CD4-positive, alpha-beta T cell (primary cell): Measurements from ENCODE around the gene FGFBP2. TPM values are rescaled to one million over a fixed set of nuclear protein-coding genes. Genes with fewer than 3 reads are reported as not detected.

ENCODE experiments used
- ATAC-seq: fragments of 200-7000 bp; cut with Tn5 transposase; one replicate; pipeline ENCODE4 v1.10.0; 2022; ENCODE audit warnings: mild to moderate bottlenecking; ENCODE audit not compliant: poor library complexity
- CTCF ChIA-PET: fragments of 350-600 bp; sonication (Branson Sonifier 250); formaldehyde crosslinking; loops from one replicate; lab custom pipeline; 2021; ENCODE audit warnings: antibody characterized with exemption, inconsistent platforms; lab: Charles Lee
- POLR2A ChIA-PET: fragments of 350-600 bp; sonication (Branson Sonifier 250); formaldehyde crosslinking; loops from one replicate; lab custom pipeline; 2021; ENCODE audit warnings: antibody characterized with exemption, inconsistent platforms; lab: Charles Lee
- DNase-seq, 14 experiments: peaks; one replicate each; pipeline ENCODE4 v3.0.0-alpha.2; 2013 to 2020; ENCODE audit warnings: mixed read lengths in 2 of 14
- H3K27ac ChIP-seq, 2 donors: one replicate each; pipeline versions ENCODE4 v1.5.1 to v1.7.0; 2013; ENCODE audit warnings: low read length in 2 of 2, low read depth in 1 of 2, mild to moderate bottlenecking in 1 of 2
- H3K27me3 ChIP-seq, 2 experiments: 1 replicate in 1 of 2; 2 replicates in 1 of 2; pipeline versions ENCODE4 v1.6.1 to v1.7.0; 2013; ENCODE audit warnings: low read length in 2 of 2, control low read depth in 1 of 2, mild to moderate bottlenecking in 1 of 2, moderate library complexity in 1 of 2; ENCODE audit not compliant: insufficient read depth in 2 of 2, control insufficient read depth in 1 of 2
- H3K36me3 ChIP-seq: one replicate; pipeline ENCODE4 v1.6.1; 2013; ENCODE audit warnings: low read length, control low read depth; ENCODE audit not compliant: insufficient read depth
- H3K4me1 ChIP-seq: one replicate; pipeline ENCODE4 v1.6.1; 2013; ENCODE audit warnings: low read length, control low read depth; ENCODE audit not compliant: insufficient read depth
- H3K4me3 ChIP-seq: one replicate; pipeline ENCODE4 v1.5.1; 2013; ENCODE audit warnings: mild to moderate bottlenecking, low read length, moderate library complexity
- H3K9me3 ChIP-seq, 2 experiments: 1 replicate in 1 of 2; 2 replicates in 1 of 2; pipeline versions ENCODE4 v1.6.1 to v1.7.0; 2013; ENCODE audit warnings: low read length in 2 of 2, mild to moderate bottlenecking in 2 of 2, control low read depth in 1 of 2, moderate library complexity in 1 of 2; ENCODE audit not compliant: control insufficient read depth in 1 of 2, insufficient read depth in 1 of 2
- H3K27ac Mint-ChIP-seq: one replicate; pipeline ENCODE4 v1.8.0; 2020; ENCODE audit warnings: mixed read lengths
- H3K27me3 Mint-ChIP-seq: one replicate; pipeline ENCODE4 v1.8.0; 2021; ENCODE audit warnings: mixed read lengths
- H3K36me3 Mint-ChIP-seq: one replicate; pipeline ENCODE4 v1.8.0; 2021; ENCODE audit warnings: low read depth, mixed read lengths
- H3K4me1 Mint-ChIP-seq: one replicate; pipeline ENCODE4 v1.8.0; 2021; ENCODE audit warnings: low read depth, mixed read lengths
- H3K4me3 Mint-ChIP-seq: one replicate; pipeline ENCODE4 v1.8.0; 2020; ENCODE audit warnings: mild to moderate bottlenecking, mixed read lengths
- H3K9me3 Mint-ChIP-seq: one replicate; pipeline ENCODE4 v1.8.0; 2020; ENCODE audit warnings: mixed read lengths
- intact Hi-C, 2 experiments: fragments of 100-400 bp; cut with DNase I in 1 of 2; cut with micrococcal nuclease in 1 of 2; formaldehyde crosslinking; loops; one replicate each; pipeline versions ENCODE4 v1.15.1 to v1.9.0; 2023 to 2025; cut with DNase I, micrococcal nuclease
- polyA plus RNA-seq, 2 donors: library from polyadenylated mRNA; unstranded; fragments of 120-200 nt; gene quantifications; one replicate each; pipeline ENCODE4 v1.2.1, GENCODE V29; 2013
- total RNA-seq, 174 experiments: library from RNA in 2 of 174; stranded (reverse) in 2 of 174; gene quantifications; one replicate each; pipeline ENCODE4 v1.2.3 and lab custom pipeline; 2021 to 2026
- TF ChIP-seq, protein P1 (sequence below): fragments of 200-600 bp; IDR thresholded peaks from one replicate; pipeline ENCODE4 v1.8.0; 2022; ENCODE audit warnings: antibody characterized with exemption, mild to moderate bottlenecking

FGFBP2 gene, protein sequence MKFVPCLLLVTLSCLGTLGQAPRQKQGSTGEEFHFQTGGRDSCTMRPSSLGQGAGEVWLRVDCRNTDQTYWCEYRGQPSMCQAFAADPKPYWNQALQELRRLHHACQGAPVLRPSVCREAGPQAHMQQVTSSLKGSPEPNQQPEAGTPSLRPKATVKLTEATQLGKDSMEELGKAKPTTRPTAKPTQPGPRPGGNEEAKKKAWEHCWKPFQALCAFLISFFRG
- 1 to 10 TPM; 1.3 to 1.7 TPM for total RNA-seq
- 19.2 TPM for polyA plus RNA-seq (2013, experiment 1 of 2)
- 4.7 TPM for polyA plus RNA-seq (2013, experiment 2 of 2)
- total RNA-seq (lab: John Stamatoyannopoulos, UW): 0 to 18.3 (median 1.1) reads per million in 172 experiments

DNA sequence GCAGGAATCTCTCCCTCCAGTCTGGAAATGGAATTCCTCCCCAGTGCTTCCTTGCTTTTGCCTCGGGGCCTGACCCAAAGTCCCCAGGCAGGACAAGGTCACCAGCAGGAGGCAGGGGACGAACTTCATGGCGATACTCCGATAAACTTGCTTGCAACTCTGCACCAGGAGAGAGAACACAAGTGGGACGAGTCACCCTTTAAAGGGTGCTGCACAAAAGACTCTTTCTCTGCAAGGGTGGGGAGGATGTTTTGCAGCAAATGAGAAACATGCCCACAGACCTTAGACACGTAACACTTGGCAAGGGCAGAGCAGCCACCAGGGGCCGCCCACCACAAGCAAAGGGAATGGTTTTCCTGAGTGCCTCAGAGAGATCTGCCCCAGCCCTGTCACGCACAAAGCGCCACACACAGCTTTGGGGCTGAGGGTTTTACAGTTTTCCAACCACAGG lies at the start of gene FGFBP2:
Gene FGFBP2 (minus strand): TSS at position 175 of the 451 bp plus-strand sequence. CDS start 46 bp downstream, at position 129.
- H3K4me1 ChIP-seq: peaks cover 14% of the 10 kb centered on the region
- H3K27ac ChIP-seq: no peak within 1 kb of the TSS
- Mint-ChIP-seq H3K27me3 (no peaks in the 10 kb centered on the region), H3K4me3 (peak within 1 kb of the TSS; percentile 17), H3K4me1 (peaks cover 20% of the 10 kb centered on the region), H3K36me3 (no peaks in the 10 kb centered on the region), H3K9me3 (no peaks in the 10 kb centered on the region), H3K27ac (no peak within 1 kb of the TSS)
- no peaks in the 10 kb centered on the region for H3K36me3 ChIP-seq
- POLR2A ChIA-PET: interaction anchor here (1.4 kb wide), 1 partner anchor 42 kb away, joined by 4 read pairs; no protein-coding TSS in a partner anchor
- peak within 1 kb of the TSS; percentile 26 for H3K4me3 ChIP-seq
- CTCF ChIA-PET: no interaction called here
- intact Hi-C loops: loop anchor here (1.0 kb wide), 1 partner anchor 38 kb away; no protein-coding TSS in a partner anchor
- H3K9me3 ChIP-seq: no peaks in the 10 kb centered on the region
- no peaks in the 10 kb centered on the region for H3K27me3 ChIP-seq
- TF ChIP-seq, protein P1, sequence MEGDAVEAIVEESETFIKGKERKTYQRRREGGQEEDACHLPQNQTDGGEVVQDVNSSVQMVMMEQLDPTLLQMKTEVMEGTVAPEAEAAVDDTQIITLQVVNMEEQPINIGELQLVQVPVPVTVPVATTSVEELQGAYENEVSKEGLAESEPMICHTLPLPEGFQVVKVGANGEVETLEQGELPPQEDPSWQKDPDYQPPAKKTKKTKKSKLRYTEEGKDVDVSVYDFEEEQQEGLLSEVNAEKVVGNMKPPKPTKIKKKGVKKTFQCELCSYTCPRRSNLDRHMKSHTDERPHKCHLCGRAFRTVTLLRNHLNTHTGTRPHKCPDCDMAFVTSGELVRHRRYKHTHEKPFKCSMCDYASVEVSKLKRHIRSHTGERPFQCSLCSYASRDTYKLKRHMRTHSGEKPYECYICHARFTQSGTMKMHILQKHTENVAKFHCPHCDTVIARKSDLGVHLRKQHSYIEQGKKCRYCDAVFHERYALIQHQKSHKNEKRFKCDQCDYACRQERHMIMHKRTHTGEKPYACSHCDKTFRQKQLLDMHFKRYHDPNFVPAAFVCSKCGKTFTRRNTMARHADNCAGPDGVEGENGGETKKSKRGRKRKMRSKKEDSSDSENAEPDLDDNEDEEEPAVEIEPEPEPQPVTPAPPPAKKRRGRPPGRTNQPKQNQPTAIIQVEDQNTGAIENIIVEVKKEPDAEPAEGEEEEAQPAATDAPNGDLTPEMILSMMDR: no peak
- DNase-seq (peak in 11 of 14 experiments; percentile 6 to 74 (median 50)), ATAC-seq (peak; percentile 91)

DNA sequence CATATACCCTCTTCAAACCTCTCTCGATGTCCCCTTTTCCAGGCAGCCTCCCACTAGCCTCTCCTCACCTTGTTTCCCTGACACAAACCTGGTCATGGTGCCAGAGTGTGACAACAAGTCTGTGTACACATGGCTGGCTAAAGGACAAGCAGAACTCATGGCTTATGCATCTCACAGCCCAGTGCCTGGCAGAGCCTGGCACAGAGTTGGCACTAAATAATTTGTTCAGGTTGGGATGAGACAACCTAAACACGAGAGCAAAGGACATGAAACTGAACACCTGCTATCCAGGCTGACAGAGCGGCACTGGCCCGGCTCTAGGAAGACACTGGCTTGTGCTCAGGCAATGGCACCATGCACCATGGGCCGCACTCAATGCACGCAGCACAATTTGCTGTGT lies 48.2 kb upstream of the FGFBP2 start:
- ChIA-PET POLR2A (no interaction called here), CTCF (no interaction called here)
- H3K27ac ChIP-seq: no peak overlapping the region
- intact Hi-C loops: no loop called here
- H3K4me1 ChIP-seq: no peaks in the 10 kb centered on the region
- peaks cover 0 to 8% of the 10 kb centered on the region in 2 experiments for H3K27me3 ChIP-seq
- ATAC-seq: no peak
- H3K4me3 ChIP-seq: no peak overlapping the region
- TF ChIP-seq, protein P1: no peak
- H3K27ac Mint-ChIP-seq: no peak overlapping the region
- no peak overlapping the region for H3K4me3 Mint-ChIP-seq
- H3K27me3 Mint-ChIP-seq: peaks cover 10% of the 10 kb centered on the region
- H3K36me3 ChIP-seq: no peaks in the 10 kb centered on the region
- H3K36me3 Mint-ChIP-seq: no peaks in the 10 kb centered on the region
- H3K9me3 Mint-ChIP-seq: no peaks in the 10 kb centered on the region
- no peaks in the 10 kb centered on the region for H3K9me3 ChIP-seq
- H3K4me1 Mint-ChIP-seq: no peaks in the 10 kb centered on the region
- no peak for DNase-seq

DNA sequence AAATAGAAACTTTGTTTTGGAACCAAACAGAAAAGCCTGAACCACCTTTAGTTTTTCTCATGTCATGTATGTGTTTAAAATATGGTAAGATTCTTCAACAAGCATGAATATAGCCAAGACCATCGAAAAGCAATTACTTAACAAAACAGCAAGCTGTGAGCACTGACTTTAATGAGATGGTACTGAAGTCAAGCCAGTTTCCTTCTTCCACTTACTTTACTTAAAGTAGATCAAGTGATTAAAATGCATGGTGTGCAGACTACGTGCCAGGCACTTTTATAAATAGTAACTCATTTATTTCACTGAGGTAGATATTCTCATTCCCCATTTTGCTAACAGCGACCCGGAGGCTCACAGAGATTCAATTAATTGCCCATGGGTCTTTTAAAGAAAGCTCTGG lies 46.2 kb upstream of the FGFBP2 start:
- H3K4me1 ChIP-seq: no peaks in the 10 kb centered on the region
- no peaks in the 10 kb centered on the region for H3K9me3 Mint-ChIP-seq
- no peaks in the 10 kb centered on the region for H3K4me1 Mint-ChIP-seq
- H3K36me3 Mint-ChIP-seq: no peaks in the 10 kb centered on the region
- TF ChIP-seq, protein P1: no peak
- no peaks in the 10 kb centered on the region for H3K9me3 ChIP-seq
- peaks cover 10% of the 10 kb centered on the region for H3K27me3 Mint-ChIP-seq
- no peak overlapping the region for H3K4me3 ChIP-seq
- no peaks in the 10 kb centered on the region for H3K36me3 ChIP-seq
- ATAC-seq: no peak
- no peak overlapping the region for H3K27ac Mint-ChIP-seq
- CTCF ChIA-PET: no interaction called here
- no peak overlapping the region for H3K27ac ChIP-seq
- DNase-seq: no peak
- POLR2A ChIA-PET: no interaction called here
- H3K4me3 Mint-ChIP-seq: no peak overlapping the region
- H3K27me3 ChIP-seq: peaks cover 3 to 9% of the 10 kb centered on the region in 2 experiments
- intact Hi-C loops: no loop called here
